Omental fat pad (tissue), 4 donors: Measurements from ENCODE around the gene ADGRA3. TPM values are rescaled to one million over a fixed set of nuclear protein-coding genes. Genes with fewer than 3 reads are reported as not detected.
"Not testable (repeated sequence)": the region's sequence is repeated elsewhere in the genome, so short reads cannot be mapped to it uniquely, and the experiment has no call there.

ENCODE experiments used
- ATAC-seq: fragments of 150-250 bp; one replicate; pipeline ENCODE4 v1.9.1; 2016; ENCODE audit warnings: mild to moderate bottlenecking, moderate library complexity; ENCODE audit not compliant: low FRiP score
- DNase-seq: peaks from one replicate; pipeline ENCODE4 v3.0.0-alpha.2; 2019; ENCODE audit warnings: low spot score
- CTCF ChIP-seq, 3 donors: fragments of 450-650 bp; IDR thresholded peaks; one replicate each; pipeline ENCODE4 v1.5.1; 2016 to 2017; ENCODE audit warnings: antibody characterized with exemption in 3 of 3, mild to moderate bottlenecking in 3 of 3, moderate library complexity in 2 of 3
- total RNA-seq, 4 donors: library from RNA; depleted of rRNA; stranded (reverse); fragments of >200 nt; gene quantifications; one replicate each; pipeline ENCODE4 v1.1.0, GENCODE V29; 2016

Gene ADGRA3
- total RNA-seq, 4 donors from 2014 or later, result 13.7 to 48.3 (median 28.9) TPM

DNA sequence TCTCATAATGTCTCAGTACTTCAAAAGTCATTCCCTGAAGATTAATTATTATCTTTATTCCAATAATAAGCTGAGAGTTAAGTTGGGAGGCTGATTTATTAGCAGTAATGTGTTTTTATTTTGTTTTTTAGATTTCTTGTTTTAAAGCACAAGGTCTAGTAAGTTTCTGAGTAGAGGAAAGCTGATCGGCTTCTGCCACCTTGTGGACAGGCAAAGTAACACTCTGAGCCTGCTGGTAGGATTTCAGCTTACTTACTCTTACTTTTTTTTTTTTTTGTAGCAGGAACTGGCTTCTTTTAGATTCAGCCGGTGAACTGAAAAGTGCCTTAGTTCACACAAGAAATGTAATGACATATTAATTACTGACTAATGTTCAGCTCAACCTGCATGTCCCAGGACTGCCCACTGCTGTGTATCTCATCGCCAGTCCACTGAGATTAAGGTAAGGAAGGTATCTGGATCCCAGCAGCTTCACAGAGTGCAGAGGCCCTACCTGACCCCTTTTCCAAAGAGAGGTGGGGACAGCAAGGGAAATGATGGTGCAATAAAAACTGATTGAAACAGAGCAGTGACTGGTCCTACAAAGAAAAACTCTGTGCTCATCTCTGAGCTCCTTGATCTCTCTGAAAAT is 126.5 kb downstream of the ADGRA3 start:
- TF ChIP-seq CTCF (IDR thresholded peaks at IDR 0.05), result no peak
- ATAC-seq, result peak; percentile 31
- no peak for DNase-seq

DNA sequence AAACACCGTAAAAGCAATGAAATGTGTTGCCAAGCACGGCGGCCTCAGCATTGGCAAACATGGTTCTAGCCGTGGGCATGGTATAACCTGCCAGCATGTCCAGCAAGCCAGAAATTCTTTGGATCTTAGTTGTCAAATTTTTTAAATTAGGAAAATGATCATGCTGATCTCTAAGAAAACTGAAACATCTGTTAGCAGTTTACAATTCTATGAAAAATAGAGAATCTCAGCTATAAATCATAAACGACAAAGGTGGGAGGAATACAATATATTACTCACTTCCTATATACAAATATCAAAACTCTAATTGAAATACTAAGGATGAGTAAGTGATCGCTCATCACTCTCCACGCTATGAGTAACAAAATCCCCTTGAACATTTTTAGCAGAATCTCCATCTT is 130.3 kb downstream of the ADGRA3 start:
- no peak for DNase-seq
- ATAC-seq, result peak; percentile 84
- no peak for TF ChIP-seq CTCF (IDR thresholded peaks at IDR 0.05)

- DNase-seq (no peak), ATAC-seq (no peak)
- TF ChIP-seq CTCF (IDR thresholded peaks at IDR 0.05), result no peak
Observed at GRCh38 chr4:22384154-22384553, 131.7 kb downstream of the ADGRA3 start.

- not testable (repeated sequence) for ATAC-seq, DNase-seq
Observed at GRCh38 chr4:22382216-22382615, 133.7 kb downstream of the ADGRA3 start.

- ATAC-seq (no peak), DNase-seq (no peak)
- TF ChIP-seq CTCF (IDR thresholded peaks at IDR 0.05), result no peak
Observed at GRCh38 chr4:22372986-22373385, 142.9 kb downstream of the ADGRA3 start.

- DNase-seq (no peak), ATAC-seq (no peak)
- no peak for TF ChIP-seq CTCF (IDR thresholded peaks at IDR 0.05)
Observed at GRCh38 chr4:22369901-22370562, 145.8 kb downstream of the ADGRA3 start.

DNA sequence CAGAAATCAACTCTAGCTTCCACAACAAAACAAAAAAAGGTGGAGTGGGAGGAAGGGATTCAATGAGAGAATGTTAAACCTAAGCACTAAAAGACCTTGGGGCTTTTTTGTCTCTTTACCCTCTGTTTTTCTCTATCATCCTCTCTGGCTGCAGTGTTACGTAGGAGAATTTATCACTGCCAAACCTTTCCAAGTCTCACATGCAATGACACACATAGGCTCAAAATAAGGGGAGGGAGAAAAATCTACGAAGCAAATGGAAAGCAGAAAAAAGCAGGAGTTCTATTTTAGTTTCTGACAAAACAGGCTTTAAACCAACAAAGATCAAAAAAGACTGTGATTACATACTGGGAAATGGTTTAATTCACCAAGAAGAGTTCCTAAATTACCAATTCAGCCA is 152.1 kb downstream of the ADGRA3 start:
- TF ChIP-seq CTCF (IDR thresholded peaks at IDR 0.05), result no peak
- ATAC-seq, result no peak
- DNase-seq, result no peak
